Stimulated activated CD4-positive, alpha-beta T cell treated with anti-CD3 and anti-CD28 coated beads, Interleukin-12 subunit alpha, Interleukin-12 subunit beta, amount 100 ng/mL, for 48 hours (primary cell): ENCODE measurements around the gene TGIF2LX.
"Not testable (repeated sequence)": the region's sequence is repeated elsewhere in the genome, so short reads cannot be mapped to it uniquely, and the experiment has no call there.

Experiments
- DNase-seq, 3 donors: peaks; one replicate each; pipeline ENCODE4 v3.0.0-alpha.2; 2020; ENCODE audit warnings: low read depth in 2 of 3, low spot score in 1 of 3

The TGIF2LX gene

GRCh38 chrX:89921665-89922064 is at the start of gene TGIF2LX:
Gene TGIF2LX (plus strand): TSS chrX:89921908. CDS start chrX:89922086, 178 bp downstream.
- not testable (repeated sequence) for DNase-seq

GRCh38 chrX:89922338-89922934 is 728 bp downstream of the TGIF2LX start:
- DNase-seq, result not testable (repeated sequence)

- not testable (repeated sequence) for DNase-seq
Measured at GRCh38 chrX:89943077-89943476, 21.4 kb downstream of the TGIF2LX start.

GRCh38 chrX:89965588-89965987 is 43.9 kb downstream of the TGIF2LX start:
- not testable (repeated sequence) for DNase-seq
